ENCODE data around the gene KIF18B.

KIF18B gene

GRCh38 chr17:44931376-44931775, 16.2 kb downstream of the KIF18B start:
- no peak for DNase-seq (ENCODE audit: low spot score)
- TF ChIP-seq, protein P1, sequence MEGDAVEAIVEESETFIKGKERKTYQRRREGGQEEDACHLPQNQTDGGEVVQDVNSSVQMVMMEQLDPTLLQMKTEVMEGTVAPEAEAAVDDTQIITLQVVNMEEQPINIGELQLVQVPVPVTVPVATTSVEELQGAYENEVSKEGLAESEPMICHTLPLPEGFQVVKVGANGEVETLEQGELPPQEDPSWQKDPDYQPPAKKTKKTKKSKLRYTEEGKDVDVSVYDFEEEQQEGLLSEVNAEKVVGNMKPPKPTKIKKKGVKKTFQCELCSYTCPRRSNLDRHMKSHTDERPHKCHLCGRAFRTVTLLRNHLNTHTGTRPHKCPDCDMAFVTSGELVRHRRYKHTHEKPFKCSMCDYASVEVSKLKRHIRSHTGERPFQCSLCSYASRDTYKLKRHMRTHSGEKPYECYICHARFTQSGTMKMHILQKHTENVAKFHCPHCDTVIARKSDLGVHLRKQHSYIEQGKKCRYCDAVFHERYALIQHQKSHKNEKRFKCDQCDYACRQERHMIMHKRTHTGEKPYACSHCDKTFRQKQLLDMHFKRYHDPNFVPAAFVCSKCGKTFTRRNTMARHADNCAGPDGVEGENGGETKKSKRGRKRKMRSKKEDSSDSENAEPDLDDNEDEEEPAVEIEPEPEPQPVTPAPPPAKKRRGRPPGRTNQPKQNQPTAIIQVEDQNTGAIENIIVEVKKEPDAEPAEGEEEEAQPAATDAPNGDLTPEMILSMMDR (IDR thresholded peaks at IDR 0.05; ENCODE audit: extremely low read depth, insufficient read depth, missing control alignments) = no peak
- in situ Hi-C loops (cut with MboI; ENCODE audit: low pct_unique_long_range_greater_than_20kb, low sequenced_read_pairs, unreplicated experiment) = no loop called here

- in situ Hi-C loops (cut with MboI; ENCODE audit: low pct_unique_long_range_greater_than_20kb, low sequenced_read_pairs, unreplicated experiment) = no loop called here
- TF ChIP-seq, protein P1 (IDR thresholded peaks at IDR 0.05; ENCODE audit: extremely low read depth, insufficient read depth, missing control alignments) = no peak
- no peak for DNase-seq (ENCODE audit: low spot score)
Measured at GRCh38 chr17:44930667-44931066, 16.9 kb downstream of the KIF18B start.

- TF ChIP-seq, protein P1 (IDR thresholded peaks at IDR 0.05; ENCODE audit: extremely low read depth, insufficient read depth, missing control alignments) = no peak
- DNase-seq (ENCODE audit: low spot score) = no peak
- in situ Hi-C loops (cut with MboI; ENCODE audit: low pct_unique_long_range_greater_than_20kb, low sequenced_read_pairs, unreplicated experiment) = loop anchor here (10.0 kb wide), 1 partner anchor 86 kb away; no protein-coding TSS in a partner anchor
Measured at GRCh38 chr17:44928950-44929720, 18.4 kb downstream of the KIF18B start.

DNA sequence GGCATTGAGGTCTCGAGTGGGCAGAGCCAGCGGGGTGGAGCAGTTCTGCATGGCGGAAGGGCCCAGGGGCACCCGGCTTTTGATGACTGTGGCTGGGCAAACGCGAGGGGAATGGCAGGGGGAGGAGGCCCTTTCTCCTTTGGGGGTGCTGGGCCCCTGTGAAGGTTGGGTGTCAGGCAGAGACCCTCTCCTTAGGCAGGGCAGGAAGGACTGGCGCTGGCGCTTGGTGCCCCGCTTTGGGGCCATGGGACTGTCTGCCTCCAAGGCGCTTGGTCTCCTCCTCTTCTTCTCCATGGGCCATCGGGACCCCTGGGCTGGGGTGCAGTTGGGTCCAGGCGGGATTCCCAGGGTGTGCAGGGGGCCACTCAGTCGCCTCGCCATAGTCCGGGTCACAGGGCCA, 19.4 kb downstream of the KIF18B start:
- TF ChIP-seq, protein P1 (IDR thresholded peaks at IDR 0.05; ENCODE audit: extremely low read depth, insufficient read depth, missing control alignments) = no peak
- in situ Hi-C loops (cut with MboI; ENCODE audit: low pct_unique_long_range_greater_than_20kb, low sequenced_read_pairs, unreplicated experiment) = loop anchor here (10.0 kb wide), 1 partner anchor 87 kb away; no protein-coding TSS in a partner anchor
- no peak for DNase-seq (ENCODE audit: low spot score)

- in situ Hi-C loops (cut with MboI; ENCODE audit: low pct_unique_long_range_greater_than_20kb, low sequenced_read_pairs, unreplicated experiment) = loop anchor here (10.0 kb wide), 1 partner anchor 87 kb away; no protein-coding TSS in a partner anchor
- TF ChIP-seq, protein P1 (IDR thresholded peaks at IDR 0.05; ENCODE audit: extremely low read depth, insufficient read depth, missing control alignments) = no peak
- no peak for DNase-seq (ENCODE audit: low spot score)
Measured at GRCh38 chr17:44927696-44928095, 19.9 kb downstream of the KIF18B start.

- TF ChIP-seq, protein P1 (IDR thresholded peaks at IDR 0.05; ENCODE audit: extremely low read depth, insufficient read depth, missing control alignments) = no peak
- in situ Hi-C loops (cut with MboI; ENCODE audit: low pct_unique_long_range_greater_than_20kb, low sequenced_read_pairs, unreplicated experiment) = loop anchor here (10.0 kb wide), 1 partner anchor 88 kb away; no protein-coding TSS in a partner anchor
- DNase-seq (ENCODE audit: low spot score) = no peak
Measured at GRCh38 chr17:44926821-44927525, 20.6 kb downstream of the KIF18B start.
